ENCODE data around the gene TCEAL8.
"Not testable (repeated sequence)": the region's sequence is repeated elsewhere in the genome, so short reads cannot be mapped to it uniquely, and the experiment has no call there.

Gene TCEAL8, protein sequence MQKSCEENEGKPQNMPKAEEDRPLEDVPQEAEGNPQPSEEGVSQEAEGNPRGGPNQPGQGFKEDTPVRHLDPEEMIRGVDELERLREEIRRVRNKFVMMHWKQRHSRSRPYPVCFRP

DNA sequence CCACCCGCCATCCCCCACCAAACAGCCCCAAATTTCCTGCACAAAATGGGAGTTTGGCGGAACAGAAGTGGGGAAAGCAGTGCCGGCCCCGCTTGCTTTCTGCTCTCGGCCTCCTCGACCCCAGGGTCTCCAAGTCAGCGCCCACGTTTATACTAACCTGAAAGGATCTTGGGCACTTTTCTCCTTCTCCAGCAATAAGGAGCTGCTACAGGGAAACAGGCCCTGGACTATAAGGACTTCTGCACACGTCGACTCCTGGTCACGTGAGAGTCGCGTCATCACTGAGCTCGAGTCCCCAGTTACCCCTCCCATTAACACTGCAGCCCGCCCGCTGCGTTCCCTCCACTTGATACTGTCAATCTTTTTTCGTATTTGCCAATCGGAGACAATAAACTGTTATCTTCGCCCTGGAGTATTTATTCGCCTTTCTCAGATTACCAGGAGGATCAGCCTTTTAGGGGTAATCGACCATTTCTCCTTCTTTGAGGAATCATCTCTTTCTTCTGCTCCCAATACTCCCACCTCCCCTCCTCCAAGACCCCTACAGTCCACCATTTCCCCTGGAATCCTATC is at the start of gene TCEAL8:
Gene TCEAL8, minus strand, starts transcription at position 235 of the 573 bp plus-strand sequence. CDS start 1,176 bp downstream, outside the sequence.
- DNase-seq = peak; percentile 84

DNA sequence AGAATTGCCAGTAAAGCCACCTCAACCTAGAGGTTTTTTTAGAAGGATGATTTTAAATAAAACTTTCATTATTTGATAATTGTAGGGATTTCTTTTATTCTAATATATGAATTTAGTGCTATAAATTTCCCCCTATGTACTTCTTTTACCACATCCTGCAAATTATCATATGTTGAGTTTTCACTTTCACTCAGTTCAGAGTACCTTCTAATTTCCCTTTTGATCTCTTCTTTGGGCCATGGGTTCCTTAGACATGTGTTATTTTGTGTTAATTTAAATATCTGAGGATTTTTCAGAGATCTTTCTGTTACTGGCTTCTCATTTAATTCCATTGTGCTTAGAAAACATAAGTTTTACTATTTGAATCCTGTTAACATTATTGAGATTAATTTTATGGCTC is 49.8 kb upstream of the TCEAL8 start:
- no peak for DNase-seq

DNA sequence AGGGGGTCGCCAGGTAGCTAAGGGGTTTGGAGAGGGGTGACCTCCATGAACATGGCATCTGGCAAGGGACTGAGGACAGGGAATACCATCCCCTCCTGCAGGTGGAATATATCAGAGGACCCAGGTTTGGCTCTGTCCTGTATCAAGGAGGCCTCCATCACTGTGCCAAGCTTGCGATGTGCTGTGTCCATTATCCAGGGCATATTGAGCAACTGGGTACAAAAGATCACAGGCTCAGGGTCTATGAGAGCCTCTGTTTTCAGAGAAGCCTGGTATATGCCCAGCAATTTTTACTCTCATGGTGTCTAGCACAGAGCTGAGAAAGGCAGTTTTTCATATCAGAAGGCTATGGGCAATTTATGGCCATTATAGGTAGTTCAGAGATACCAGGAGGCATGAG is 38.2 kb upstream of the TCEAL8 start:
- no peak for DNase-seq

DNA sequence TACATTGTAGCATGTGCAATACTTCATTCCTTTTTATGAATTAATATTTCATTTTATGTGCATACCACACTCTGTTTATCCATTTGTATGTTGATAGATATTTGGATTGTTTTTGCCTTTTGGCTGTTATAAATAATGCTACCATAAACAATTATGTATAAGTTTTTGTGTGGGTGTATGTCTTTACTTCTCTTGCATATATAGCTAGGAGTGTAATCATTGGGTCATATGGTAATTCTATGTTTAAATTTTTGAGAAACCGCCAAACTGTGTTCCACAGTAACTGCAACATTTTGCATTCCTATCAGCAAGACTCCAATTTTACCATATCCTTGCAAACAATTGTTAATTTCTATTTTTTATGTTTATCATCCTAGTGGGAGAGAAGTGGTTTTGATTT is 24.7 kb upstream of the TCEAL8 start:
- DNase-seq = no peak

DNA sequence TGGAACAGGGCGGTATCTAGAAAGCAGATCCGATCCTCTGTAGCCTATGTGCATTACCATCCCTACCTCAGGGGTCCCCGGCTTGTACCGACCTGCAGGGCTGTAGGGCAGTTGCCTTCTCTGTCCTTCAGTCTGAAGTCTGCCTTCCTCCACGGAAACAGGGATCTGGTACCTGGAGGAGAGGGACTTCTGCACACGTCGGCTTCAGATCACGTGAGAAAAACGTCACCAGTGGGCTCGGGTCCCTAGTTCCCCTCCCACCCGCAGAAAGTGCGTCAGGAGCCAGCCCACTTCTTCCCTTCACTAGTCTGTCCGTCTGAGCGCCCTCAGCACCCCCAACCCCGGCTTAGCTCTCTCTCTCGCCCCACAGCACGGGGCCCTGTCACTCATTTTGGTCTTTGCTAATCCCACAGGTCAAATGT is 21.6 kb upstream of the TCEAL8 start, which contains the start of gene TCEAL5:
Gene TCEAL5, minus strand, starts transcription at position 170 of the 422 bp plus-strand sequence. CDS start 2,187 bp downstream, outside the sequence.
- no peak for DNase-seq

DNA sequence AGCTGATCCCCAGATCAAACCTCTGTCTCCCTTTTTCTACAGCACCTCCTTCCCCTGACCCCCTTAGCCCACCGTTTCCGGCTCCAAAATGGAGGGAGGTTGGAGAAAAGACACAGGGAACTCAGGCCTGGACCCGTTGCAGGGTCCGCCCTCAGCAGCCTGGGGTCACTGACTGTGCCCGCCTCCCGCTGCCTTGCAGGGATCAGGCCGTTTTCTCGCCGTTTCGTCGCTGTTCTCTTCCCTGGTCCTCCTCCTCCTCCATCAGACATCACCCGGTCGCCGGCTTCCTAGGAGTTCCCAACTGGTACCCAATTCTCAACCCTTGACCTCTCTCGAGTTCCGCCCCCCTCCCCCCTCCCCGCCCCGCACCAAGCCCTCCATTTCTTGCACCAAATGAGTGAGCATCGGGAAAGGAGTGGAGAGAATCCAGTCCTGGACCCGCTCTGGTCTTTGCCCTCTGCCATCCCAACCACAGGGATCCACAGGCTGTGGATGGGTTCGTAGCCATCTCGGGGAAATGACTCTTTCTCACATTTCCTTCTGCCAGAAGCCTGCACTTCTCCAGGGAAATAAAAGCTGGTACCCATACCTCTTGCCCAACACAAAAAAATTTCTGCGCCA is 21.1 kb upstream of the TCEAL8 start:
- DNase-seq = no peak

DNA sequence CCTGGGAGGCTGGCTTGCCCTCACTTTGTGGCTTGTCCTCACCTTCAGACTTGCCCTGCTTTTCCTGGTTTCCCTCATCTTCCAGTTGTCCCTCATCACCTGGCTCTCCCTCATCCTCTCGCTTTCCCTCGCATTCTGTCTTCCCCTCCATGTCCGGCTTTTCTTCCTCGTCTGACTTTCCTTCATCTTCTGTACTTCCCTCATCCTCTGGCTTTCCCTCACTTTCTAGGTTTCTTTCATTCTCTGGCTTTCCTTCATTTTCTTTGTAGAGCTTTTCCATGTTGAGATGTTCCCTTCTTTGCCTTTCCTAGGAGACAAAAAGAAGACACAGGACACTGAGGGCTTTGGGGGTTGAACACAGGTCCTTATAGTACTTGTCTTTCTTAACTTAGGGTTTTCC is 19.3 kb upstream of the TCEAL8 start:
- DNase-seq = no peak

DNA sequence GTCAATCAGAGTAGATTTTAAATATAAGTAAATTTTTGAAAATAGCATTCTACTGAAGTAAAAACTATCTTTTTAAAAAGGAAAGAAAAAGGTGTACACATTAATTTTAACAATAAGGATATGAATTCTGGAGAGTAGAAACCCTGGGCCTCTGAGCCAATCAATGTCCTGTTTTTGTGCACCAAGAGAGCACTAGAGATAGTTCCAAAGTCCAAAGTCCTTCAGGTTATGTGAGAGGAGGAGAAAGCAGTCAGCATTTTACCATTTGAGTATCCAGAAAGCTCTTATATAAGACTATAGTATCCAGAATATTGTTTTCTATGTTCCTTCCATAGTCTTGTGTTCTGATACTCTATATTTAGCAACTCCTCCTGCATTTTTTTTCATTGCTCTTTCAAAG is 3.3 kb upstream of the TCEAL8 start:
- DNase-seq = no peak

DNA sequence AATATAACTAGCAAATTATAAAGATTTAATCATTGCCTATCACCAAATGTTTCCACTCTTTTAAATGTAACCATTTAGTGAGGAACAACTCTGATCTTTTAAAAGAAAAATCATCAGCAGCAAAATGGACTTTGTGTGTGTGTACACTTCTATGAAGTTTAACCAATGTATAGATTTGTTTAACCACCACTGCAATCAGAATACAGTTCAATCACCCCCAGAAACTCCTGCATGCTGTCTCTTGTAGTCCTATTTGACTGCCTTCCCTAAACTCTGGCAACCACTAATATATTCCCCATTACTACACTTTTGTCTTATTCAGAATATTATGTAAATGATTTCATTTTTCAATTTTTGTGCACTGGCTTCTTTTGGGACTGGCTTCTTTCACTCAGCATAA is 1.7 kb upstream of the TCEAL8 start:
- no peak for DNase-seq

DNA sequence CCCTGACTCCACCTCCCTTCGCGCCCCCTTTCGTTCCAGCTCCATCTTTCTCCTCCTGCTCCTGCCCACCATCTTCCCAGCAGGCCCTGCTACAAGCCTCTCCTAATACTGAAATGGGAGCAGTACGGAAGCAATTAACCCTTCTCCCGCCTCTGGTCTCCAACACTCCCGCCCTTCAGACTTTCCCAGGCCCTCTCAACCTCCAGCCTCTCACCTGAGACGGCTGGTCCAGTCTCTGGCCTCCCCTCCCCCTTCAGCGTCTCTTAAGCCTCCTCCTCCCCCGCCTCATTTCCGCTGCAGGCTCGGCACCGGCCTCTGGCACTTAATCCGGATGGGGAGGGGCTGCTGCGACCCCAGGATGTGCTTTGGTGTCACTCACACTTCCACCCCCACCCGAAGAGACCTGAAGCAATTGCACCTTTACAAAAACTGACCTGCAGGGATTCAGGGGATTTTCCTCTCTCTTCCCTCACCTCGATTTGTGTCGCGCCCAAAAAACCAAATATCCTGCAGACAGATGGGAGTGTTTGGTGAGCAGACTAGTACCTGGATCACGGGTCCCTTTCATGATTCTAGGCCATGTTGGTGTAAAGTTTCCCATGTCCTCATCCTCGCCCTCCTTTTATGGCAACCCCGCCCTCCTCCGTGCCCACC is 657 bp downstream of the TCEAL8 start:
- DNase-seq = peak; percentile 89

DNA sequence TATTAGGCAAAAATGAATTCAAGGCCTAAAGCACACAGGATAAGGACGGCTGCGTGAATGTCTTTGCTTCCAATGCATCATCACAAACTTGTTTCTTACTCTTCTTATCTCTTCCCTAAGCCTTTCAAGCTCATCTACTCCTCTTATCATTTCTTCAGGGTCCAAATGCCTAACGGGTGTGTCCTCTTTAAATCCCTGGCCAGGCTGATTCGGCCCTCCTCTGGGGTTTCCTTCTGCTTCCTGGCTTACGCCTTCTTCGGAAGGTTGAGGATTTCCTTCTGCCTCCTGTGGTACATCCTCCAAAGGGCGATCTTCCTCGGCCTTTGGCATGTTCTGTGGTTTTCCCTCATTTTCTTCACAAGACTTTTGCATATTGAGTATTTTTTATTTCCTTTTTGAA is 1.3 kb downstream of the TCEAL8 start:
- DNase-seq = no peak

DNA sequence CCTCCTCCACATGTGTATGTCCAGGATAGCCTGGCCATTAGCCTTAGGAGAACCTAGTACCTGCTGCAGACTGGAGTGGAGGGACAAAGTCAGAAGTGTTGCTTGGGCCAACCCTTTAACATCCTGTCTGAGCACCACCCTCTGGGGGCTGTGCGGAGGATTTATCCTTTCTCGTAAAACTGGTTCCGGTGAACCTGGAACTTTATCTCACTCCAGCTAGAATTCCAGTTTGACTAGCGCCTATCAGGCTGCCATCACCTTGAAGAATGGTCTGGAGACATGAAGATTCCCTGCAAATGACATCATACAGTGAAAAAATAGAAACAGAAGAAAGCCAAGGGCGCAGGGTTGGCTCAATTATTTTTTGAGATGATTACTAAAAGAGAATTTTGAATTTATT is 4.0 kb downstream of the TCEAL8 start:
- DNase-seq = no peak

DNA sequence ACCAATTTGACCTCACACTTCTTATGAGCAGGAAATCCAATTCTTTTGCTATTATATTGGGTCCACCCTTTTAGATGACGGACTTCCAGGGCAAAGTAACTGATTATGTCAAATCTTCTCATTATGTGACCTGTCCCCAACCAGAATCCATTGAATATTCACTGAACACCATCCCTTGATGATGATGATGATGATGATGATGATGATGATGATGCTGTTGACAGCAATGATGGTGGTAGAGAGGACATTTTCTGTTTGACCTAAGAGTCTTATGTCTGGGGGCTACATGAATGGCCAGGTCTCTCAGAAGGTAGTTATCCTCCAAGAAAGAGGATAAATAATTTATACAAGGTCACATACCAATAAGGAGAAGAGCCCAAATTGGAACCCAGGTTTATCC is 5.2 kb downstream of the TCEAL8 start:
- DNase-seq = no peak

DNA sequence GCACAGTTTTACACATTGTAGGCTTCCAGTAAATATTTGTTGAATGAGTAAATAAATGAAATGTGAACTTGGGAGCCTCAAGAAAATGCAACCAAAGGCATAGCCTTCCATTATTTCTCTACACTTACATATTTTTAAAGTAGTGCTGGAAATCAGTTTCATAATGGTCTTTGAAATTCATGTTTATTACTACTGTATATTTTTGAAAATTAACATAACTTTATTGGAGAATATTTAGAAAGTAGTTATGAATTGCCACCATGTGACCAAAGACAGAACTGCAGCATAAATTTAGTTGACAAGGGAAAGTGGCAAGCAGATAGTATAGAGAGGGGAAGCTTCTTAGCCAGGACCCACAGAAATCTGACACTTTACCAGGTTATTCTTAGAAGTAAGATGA is 6.4 kb downstream of the TCEAL8 start:
- no peak for DNase-seq

DNA sequence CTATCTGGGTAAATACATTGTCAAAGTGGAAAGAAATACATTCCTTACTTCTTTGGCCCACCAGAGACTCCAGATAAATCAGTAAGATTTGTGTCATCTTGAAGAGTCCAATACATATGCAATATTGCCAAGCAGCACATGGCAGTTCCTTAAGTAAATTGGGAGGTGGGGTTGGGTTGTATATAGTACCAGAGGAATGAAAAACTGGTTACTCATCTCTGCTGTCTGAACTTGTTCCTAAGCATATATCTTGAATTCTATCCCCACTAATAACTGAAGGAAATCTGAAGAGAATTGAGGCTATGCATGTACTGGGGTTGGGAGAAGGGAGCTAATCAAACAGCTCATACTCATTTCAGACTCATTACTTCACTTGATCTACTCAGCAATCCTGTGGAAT is 14.8 kb downstream of the TCEAL8 start:
- DNase-seq = no peak

DNA sequence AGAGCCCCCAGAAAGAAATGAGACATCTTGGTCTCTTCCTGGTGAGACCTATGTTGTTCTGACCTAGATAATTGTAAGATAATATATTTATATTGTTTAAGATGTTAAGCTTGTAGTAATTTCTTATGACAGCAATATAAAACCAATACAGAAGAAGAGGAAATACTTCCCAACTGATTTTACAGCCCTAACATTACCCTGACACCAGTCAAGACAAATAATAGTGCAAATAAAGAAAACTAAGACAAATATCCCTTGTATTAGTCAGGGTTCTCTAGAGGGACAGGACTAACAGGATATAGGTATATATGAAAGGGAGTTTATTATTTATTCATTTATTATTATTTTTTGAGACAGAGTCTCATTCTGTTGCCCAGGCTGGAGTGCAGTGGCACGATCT is 18.7 kb downstream of the TCEAL8 start:
- DNase-seq = no peak

DNA sequence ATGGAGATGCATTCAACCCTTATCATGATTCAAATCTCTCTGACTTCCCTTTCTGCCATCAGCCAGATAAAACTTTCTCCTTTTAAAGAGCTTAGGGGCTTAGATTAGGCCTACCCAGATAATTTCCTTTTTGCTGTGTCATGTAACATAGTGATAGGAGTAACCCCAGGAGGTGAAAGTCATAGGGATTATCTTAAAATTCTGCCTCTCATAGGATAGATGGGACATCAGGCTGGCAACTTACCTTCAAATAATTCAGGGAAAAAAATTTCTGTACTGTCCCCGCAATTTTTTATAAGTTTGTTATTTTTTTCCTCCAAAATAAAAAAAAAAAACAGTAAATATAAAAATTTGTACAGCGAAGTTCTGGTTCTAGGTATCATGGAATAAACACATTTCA is 19.3 kb downstream of the TCEAL8 start:
- DNase-seq = not testable (repeated sequence)

DNA sequence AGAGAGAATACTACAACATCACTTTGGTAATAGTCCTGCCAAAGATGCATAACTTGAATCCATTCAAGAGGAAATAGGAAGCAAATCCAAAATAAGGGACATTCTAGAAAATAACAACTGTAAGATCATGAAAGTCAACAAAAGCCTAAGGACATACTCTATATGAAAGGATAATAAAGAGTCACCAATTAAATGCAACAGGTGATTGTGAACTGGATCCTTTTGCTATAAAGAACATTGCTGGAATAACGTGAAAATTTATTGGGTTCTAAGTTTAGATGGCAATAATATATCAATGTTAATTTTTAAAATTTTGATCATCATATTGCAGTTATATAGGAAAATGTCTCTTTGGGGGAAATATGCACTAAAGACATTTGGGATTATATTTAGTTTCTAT is 20.1 kb downstream of the TCEAL8 start:
- no peak for DNase-seq

DNA sequence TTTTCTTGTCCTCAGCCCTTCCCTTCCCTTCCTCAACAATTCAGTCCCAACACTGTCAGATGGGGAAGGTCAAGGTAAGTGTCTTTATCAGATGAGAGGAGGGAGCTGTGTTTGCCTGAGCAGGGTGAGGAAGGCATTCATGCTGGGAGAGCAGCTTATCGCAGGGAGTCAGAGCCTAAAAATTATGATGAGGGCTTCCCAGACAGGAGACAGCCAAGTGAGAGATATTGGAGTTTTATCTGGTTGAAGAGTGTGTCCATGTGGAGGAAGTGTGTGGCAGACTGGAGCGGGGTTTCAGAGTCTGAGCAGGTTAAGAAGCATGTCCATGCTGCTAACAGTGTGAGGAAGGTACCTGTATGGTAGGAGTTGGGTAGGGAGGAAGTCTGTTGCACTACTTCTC is 21.7 kb downstream of the TCEAL8 start:
- DNase-seq = no peak

DNA sequence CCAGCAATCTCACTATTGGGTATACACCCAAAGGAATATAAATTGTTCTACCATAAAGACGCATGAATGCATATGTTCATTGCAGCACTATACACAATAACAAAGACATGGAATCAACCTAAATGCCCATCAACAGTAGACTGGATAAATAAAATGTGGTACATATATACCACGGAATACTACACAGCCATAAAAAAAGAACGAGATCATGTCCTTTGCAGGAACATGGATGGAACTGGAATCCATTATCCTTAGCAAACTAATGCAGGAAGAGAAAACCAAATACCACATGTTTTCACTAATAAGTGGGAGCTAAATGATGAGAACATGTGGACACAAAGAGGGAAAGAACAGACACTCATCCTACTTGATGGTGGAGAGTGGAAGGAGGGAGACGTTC is 29.0 kb downstream of the TCEAL8 start:
- DNase-seq = not testable (repeated sequence)

DNA sequence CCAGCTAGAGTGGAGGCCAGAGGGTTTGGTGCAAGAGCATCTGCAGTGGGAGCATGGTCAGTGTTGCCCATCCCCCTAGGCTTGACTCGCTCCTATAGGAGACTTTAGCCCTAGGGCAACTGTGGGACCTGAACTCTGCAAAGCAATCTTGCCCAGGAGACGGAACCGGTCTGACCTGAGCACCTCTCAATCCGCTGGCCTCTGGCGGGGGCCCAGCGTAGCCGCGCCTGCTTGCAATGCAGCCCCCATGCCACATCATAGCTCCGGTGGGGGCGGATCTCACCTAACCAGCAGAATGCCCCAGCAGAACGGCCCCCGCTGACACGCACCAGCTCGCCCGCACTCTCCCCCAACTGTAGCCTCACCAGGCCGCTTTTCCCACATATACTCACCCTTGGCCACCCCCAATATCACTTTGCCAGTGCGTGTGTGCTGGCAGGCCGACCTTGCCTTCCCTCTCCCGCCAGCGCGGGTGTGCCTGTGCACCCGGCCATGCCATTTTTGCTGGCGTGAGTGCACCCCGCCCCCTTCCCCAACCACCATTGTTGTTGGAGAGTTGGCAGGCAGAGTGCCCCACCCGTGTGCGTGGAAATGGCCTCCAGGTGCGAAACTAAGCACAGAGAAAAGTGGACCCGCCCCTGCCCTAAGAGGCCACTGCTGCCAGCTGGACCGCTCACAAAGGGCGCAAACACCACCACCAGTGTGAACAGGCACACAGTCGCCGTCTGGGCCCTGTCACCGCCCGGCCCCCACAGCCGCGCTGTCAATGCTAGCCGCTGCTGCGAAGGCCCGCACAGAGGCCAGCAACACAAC is 34.2 kb downstream of the TCEAL8 start:
- no peak for DNase-seq

DNA sequence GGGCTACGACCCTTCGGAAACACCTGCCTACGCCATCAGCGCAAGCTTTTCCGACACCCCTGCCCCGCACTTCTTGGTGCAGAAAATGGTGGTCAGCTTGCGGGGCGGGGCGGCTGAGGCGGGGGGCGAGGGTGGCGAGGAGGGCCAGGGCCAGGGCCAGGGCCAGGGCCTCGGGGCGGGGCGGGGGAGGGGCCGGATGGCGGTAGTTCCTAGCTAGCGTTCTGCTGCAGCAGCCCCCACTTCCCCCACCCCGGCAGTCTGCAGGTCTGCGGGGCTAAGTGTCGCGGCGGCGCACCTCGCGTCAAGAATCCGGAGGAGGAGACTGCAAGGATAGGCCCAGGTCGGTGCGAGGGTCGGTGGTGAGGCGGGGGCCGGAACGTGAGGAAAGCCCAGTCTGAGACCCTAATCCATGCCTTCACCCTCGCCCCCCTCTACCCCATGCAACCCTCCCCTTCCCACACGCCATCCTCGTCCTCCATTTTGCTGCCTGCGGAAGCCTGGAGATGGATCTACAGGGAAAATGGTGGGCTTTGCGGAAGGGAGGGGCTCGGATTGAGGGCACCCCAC is 39.4 kb downstream of the TCEAL8 start:
- DNase-seq = no peak

DNA sequence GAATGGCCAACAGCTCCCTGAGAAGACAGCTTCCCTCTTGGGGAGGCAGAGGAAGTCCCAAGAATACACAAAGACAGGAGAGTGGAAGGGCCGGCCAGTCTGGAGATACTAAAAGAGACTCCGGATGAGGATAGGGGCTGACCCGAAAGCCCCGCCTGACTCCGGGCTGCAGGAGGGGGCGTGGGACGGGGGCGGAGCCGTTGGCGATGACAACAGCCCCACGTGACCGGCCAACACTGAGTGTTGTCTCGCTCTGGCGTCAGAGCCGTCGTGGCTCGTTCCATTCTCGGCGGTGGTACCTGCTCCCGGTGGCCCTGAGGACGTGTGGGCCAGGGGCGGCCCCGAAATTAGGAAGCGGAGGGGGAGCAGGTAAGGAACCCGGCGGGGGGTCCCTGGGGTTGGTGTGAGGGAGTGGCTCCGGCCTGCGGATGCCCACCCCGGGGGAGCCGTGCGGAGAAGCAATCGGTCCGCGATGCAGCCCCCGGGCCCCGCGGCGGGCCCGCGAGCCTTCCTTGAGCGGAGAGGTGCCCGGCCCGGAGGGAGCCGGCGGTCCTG is 40.0 kb downstream of the TCEAL8 start, which contains the start of gene BEX4:
Gene BEX4, plus strand, starts transcription at position 239 of the 555 bp plus-strand sequence. CDS start 1,046 bp downstream, outside the sequence.
- peak; percentile 39 for DNase-seq

All from NCI-H510A (cell line).